GM12875 (cell line): Measurements from ENCODE around the gene EXTL2.
"Not testable (repeated sequence)": the region's sequence is repeated elsewhere in the genome, so short reads cannot be mapped to it uniquely, and the experiment has no call there.

ENCODE experiments used
- H3K4me3 ChIP-seq: one replicate; pipeline ENCODE4 v1.5.1; 2011; ENCODE audit warnings: low read depth, low read length, control low read depth
- TF ChIP-seq, protein P1 (sequence below): IDR thresholded peaks from 2 replicates; pipeline ENCODE4 v1.5.1; 2011; ENCODE audit warnings: low read depth, mild to moderate bottlenecking, control low read depth, inconsistent platforms, low read length, moderate library complexity, borderline replicate concordance; ENCODE audit not compliant: insufficient read depth

The EXTL2 gene

DNA sequence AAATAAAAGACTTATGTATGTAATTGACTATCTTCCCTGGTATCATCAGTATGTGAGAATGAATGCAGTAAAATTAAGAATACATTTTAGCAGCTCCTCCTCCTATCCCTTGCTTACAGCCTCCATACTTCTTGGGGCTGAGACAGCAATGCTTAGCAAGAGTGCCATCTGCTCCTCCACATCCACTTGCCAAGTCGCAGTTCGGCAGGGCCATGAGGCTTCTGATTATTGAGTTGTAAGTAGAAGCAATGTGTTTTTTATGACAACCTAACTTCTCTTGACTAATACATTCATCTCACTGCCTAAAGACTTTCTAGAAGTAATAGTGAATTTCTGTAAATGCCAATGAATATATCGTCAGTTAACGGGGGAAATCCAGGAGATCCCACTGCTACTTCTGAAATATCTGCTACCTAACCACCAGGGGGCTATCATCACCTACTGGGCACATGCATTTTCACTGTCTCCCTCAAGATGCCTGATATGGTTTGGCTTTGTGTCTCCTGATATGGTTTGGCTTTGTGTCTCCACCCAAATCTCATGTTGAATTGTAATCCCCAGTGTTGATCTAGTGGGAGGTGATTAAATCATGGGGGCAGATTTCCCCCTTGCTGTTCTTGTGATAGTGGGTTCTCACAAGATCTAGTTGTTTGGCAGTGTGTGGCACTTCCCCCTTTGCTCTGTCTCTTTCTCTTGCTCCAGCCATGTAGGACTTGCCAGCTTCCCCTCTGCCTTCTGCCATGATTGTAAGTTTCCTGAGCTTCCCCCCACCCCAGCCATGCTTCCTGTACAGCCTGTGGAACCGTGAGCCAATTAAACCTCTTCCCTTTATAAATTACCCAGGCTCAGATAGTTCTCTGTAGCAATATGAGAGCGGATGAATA lies 59.6 kb downstream of the EXTL2 start:
- no peak overlapping the region for H3K4me3 ChIP-seq
- TF ChIP-seq, protein P1, sequence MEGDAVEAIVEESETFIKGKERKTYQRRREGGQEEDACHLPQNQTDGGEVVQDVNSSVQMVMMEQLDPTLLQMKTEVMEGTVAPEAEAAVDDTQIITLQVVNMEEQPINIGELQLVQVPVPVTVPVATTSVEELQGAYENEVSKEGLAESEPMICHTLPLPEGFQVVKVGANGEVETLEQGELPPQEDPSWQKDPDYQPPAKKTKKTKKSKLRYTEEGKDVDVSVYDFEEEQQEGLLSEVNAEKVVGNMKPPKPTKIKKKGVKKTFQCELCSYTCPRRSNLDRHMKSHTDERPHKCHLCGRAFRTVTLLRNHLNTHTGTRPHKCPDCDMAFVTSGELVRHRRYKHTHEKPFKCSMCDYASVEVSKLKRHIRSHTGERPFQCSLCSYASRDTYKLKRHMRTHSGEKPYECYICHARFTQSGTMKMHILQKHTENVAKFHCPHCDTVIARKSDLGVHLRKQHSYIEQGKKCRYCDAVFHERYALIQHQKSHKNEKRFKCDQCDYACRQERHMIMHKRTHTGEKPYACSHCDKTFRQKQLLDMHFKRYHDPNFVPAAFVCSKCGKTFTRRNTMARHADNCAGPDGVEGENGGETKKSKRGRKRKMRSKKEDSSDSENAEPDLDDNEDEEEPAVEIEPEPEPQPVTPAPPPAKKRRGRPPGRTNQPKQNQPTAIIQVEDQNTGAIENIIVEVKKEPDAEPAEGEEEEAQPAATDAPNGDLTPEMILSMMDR, result peak; percentile 57

DNA sequence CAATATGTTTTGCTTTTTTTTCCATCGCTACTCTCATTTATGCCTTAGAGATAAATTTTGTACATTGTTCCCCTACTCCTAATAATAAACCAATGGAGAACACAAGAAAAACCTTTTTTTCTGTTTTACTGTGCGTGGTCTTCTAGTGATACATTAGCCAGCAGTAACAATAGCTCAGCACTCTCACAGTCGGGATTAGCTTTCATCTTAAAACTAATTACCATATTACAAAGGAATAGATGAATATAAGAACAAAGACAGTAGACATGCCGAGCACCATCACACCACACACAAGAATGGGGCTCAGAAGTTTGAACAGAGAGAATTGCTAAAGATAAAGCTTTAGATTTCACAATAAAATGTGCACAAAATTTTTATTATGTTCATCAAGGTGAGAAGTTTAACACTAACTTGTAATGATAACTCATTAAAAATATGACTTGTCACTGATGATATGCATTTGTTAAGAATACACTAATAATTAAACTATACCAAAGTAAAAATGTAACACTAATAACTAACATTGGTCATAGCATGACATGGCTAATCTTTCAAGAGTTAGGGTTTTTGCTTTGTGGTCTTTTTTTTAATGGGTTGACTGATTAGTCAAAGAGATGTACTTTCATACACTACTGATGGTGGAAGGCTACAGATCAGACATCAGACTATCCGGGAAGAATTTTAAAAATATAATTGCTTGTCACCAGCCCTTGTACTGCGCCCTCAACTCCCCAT lies 61.8 kb downstream of the EXTL2 start:
- no peak overlapping the region for H3K4me3 ChIP-seq
- TF ChIP-seq, protein P1, result no peak

DNA sequence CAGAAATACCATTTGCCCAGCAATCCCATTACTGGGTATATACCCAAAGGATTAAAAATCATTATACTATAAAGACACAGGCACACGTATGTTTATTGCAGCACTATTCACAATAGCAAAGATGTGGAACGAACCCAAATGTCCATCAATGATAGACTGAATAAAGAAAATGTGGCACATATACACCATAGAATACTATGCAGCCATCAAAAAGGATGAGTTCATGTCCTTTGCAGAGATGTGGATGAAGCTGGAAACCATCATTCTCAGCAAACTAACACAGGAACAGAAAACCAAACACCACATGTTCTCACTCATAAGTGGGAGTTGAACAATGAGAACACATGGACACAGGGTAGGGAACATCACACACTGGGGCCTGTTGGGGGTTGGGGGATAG lies 69.0 kb downstream of the EXTL2 start:
- not testable (repeated sequence) for H3K4me3 ChIP-seq
